Astrocyte (in vitro differentiated cells and primary cell): ENCODE data around the gene LMNB1. TPM values are rescaled to one million over a fixed set of nuclear protein-coding genes. Genes with fewer than 3 reads are reported as not detected.

Experiments
- DNase-seq: peaks from one replicate; pipeline ENCODE4 v3.0.0-alpha.2; 2010; ENCODE audit warnings: low read depth
- FAIRE-seq: peaks from 2 replicates; lab custom pipeline; 2011; peaks lifted over from hg19 to GRCh38; lab: Jason Lieb, UNC
- H2AFZ ChIP-seq: 2 replicates; pipeline ENCODE4 v1.6.0; 2012; ENCODE audit warnings: low read depth, low read length, inconsistent platforms
- H3K27ac ChIP-seq: 2 replicates; pipeline ENCODE4 v1.5.1; 2011; ENCODE audit warnings: low read depth, low read length, inconsistent platforms
- H3K27me3 ChIP-seq: 2 replicates; pipeline ENCODE4 v1.6.0; 2011; ENCODE audit warnings: low read length, inconsistent platforms; ENCODE audit not compliant: insufficient read depth
- H3K36me3 ChIP-seq: 2 replicates; pipeline ENCODE4 v1.5.1; 2011; ENCODE audit warnings: low read length, inconsistent platforms; ENCODE audit not compliant: insufficient read depth
- H3K4me1 ChIP-seq: 2 replicates; pipeline ENCODE4 v1.5.1; 2011; ENCODE audit warnings: low read length, inconsistent platforms; ENCODE audit not compliant: insufficient read depth
- H3K4me2 ChIP-seq: 2 replicates; pipeline ENCODE4 v1.6.0; 2012; ENCODE audit warnings: low read length, inconsistent platforms
- H3K4me3 ChIP-seq: 2 replicates; pipeline ENCODE4 v1.5.1; 2011; ENCODE audit warnings: low read depth, mild to moderate bottlenecking, low read length, inconsistent platforms; ENCODE audit not compliant: insufficient read depth
- H3K79me2 ChIP-seq: 2 replicates; pipeline ENCODE4 v1.6.0; 2012; ENCODE audit warnings: mild to moderate bottlenecking, low read length, inconsistent platforms; ENCODE audit not compliant: insufficient read depth
- H3K9ac ChIP-seq: 2 replicates; pipeline ENCODE4 v1.6.0; 2012; ENCODE audit warnings: mild to moderate bottlenecking, low read length, inconsistent platforms
- H3K9me3 ChIP-seq: 2 replicates; pipeline ENCODE4 v1.5.1; 2012; ENCODE audit warnings: low read depth, mild to moderate bottlenecking, low read length, inconsistent platforms; ENCODE audit not compliant: insufficient read depth
- H4K20me1 ChIP-seq: 2 replicates; pipeline ENCODE4 v1.6.0; 2012; ENCODE audit warnings: low read length, inconsistent platforms; ENCODE audit not compliant: insufficient read depth
- H3K27ac Mint-ChIP-seq: one replicate; pipeline ENCODE4 v1.8.0; 2021; ENCODE audit warnings: mild to moderate bottlenecking, mixed read lengths; ENCODE audit not compliant: unreplicated experiment
- H3K27me3 Mint-ChIP-seq: one replicate; pipeline ENCODE4 v1.8.0; 2021; ENCODE audit warnings: low read depth, mixed read lengths; ENCODE audit not compliant: unreplicated experiment
- H3K36me3 Mint-ChIP-seq: one replicate; pipeline ENCODE4 v1.8.0; 2021; ENCODE audit warnings: low read depth, mixed read lengths; ENCODE audit not compliant: unreplicated experiment
- H3K4me1 Mint-ChIP-seq: one replicate; pipeline ENCODE4 v1.8.0; 2021; ENCODE audit warnings: low read depth, mixed read lengths; ENCODE audit not compliant: unreplicated experiment
- H3K4me3 Mint-ChIP-seq: one replicate; pipeline ENCODE4 v1.8.0; 2021; ENCODE audit warnings: mild to moderate bottlenecking, moderate library complexity, mixed read lengths; ENCODE audit not compliant: unreplicated experiment
- H3K9me3 Mint-ChIP-seq: one replicate; pipeline ENCODE4 v1.8.0; 2021; ENCODE audit warnings: mild to moderate bottlenecking, mixed read lengths; ENCODE audit not compliant: unreplicated experiment
- EZH2 ChIP-seq: IDR thresholded peaks from 2 replicates; pipeline ENCODE4 v1.6.1; 2012; ENCODE audit warnings: mild to moderate bottlenecking, low read length, inconsistent platforms; ENCODE audit not compliant: insufficient read depth
- total RNA-seq: library from RNA; stranded (reverse); gene quantifications from 2 replicates; pipeline ENCODE4 v1.2.1, GENCODE V29; 2021
- TF ChIP-seq, protein P1 (sequence below): IDR thresholded peaks from 2 replicates; pipeline ENCODE4 v1.5.1; 2011; ENCODE audit warnings: low read depth, mild to moderate bottlenecking, inconsistent platforms, low read length, moderate library complexity; ENCODE audit not compliant: insufficient read depth

The LMNB1 gene
- total RNA-seq, 1 donor from 2014 or later: 12.7 TPM

GRCh38 chr5:126814721-126815404, 37.9 kb downstream of the LMNB1 start:
- Histone ChIP-seq H3K9me3 (no peaks in the 10 kb centered on the region), H3K4me2 (no peak overlapping the region), H3K4me1 (peaks cover 18% of the 10 kb centered on the region), H4K20me1 (peaks cover 3% of the 10 kb centered on the region), H3K27me3 (no peaks in the 10 kb centered on the region), H2AFZ (no peak overlapping the region), H3K79me2 (peaks cover 26% of the 10 kb centered on the region), H3K4me3 (no peak overlapping the region), H3K27ac (no peak overlapping the region), H3K36me3 (peaks cover 29% of the 10 kb centered on the region), H3K9ac (no peak overlapping the region)
- Mint-ChIP-seq H3K27ac (peak overlapping the region; percentile 34), H3K36me3 (no peaks in the 10 kb centered on the region), H3K4me3 (no peak overlapping the region), H3K9me3 (no peaks in the 10 kb centered on the region), H3K4me1 (peaks cover 19% of the 10 kb centered on the region), H3K27me3 (no peaks in the 10 kb centered on the region)
- DNase-seq (peak; percentile 29), FAIRE-seq (no peak)
- no peak for TF ChIP-seq EZH2
- TF ChIP-seq, protein P1, sequence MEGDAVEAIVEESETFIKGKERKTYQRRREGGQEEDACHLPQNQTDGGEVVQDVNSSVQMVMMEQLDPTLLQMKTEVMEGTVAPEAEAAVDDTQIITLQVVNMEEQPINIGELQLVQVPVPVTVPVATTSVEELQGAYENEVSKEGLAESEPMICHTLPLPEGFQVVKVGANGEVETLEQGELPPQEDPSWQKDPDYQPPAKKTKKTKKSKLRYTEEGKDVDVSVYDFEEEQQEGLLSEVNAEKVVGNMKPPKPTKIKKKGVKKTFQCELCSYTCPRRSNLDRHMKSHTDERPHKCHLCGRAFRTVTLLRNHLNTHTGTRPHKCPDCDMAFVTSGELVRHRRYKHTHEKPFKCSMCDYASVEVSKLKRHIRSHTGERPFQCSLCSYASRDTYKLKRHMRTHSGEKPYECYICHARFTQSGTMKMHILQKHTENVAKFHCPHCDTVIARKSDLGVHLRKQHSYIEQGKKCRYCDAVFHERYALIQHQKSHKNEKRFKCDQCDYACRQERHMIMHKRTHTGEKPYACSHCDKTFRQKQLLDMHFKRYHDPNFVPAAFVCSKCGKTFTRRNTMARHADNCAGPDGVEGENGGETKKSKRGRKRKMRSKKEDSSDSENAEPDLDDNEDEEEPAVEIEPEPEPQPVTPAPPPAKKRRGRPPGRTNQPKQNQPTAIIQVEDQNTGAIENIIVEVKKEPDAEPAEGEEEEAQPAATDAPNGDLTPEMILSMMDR: no peak

GRCh38 chr5:126816649-126817048, 39.7 kb downstream of the LMNB1 start:
- TF ChIP-seq, protein P1: no peak
- no peak for TF ChIP-seq EZH2
- no peak overlapping the region for H3K4me2 ChIP-seq
- no peaks in the 10 kb centered on the region for H3K9me3 ChIP-seq
- Mint-ChIP-seq H3K36me3 (no peaks in the 10 kb centered on the region), H3K4me1 (peaks cover 8% of the 10 kb centered on the region), H3K4me3 (no peak overlapping the region), H3K27ac (no peak overlapping the region), H3K9me3 (no peaks in the 10 kb centered on the region), H3K27me3 (no peaks in the 10 kb centered on the region)
- H2AFZ ChIP-seq: no peak overlapping the region
- peaks cover 3% of the 10 kb centered on the region for H4K20me1 ChIP-seq
- no peak overlapping the region for H3K27ac ChIP-seq
- peaks cover 32% of the 10 kb centered on the region for H3K36me3 ChIP-seq
- H3K79me2 ChIP-seq: peaks cover 26% of the 10 kb centered on the region
- no peaks in the 10 kb centered on the region for H3K27me3 ChIP-seq
- H3K4me3 ChIP-seq: no peak overlapping the region
- H3K9ac ChIP-seq: no peak overlapping the region
- peaks cover 9% of the 10 kb centered on the region for H3K4me1 ChIP-seq
- FAIRE-seq: no peak
- DNase-seq: no peak

DNA sequence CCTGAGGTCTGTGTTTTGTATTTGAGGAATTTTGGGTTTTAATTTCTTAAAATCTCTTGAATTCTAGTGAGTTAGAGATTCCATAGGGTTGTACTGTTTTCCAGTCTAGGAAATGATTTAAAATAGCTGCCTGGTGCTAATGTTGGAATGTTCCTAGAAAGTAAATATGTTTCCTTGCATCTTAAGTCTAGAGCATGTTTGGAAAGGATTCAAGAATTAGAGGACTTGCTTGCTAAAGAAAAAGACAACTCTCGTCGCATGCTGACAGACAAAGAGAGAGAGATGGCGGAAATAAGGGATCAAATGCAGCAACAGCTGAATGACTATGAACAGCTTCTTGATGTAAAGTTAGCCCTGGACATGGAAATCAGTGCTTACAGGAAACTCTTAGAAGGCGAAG, 41.8 kb downstream of the LMNB1 start:
- Mint-ChIP-seq H3K36me3 (no peaks in the 10 kb centered on the region), H3K27ac (no peak overlapping the region)

More for the DNA sequence above, 41.8 kb downstream of the LMNB1 start:
- DNase-seq: no peak
- Histone ChIP-seq H3K9ac (no peak overlapping the region), H3K9me3 (no peaks in the 10 kb centered on the region), H3K27ac (no peak overlapping the region), H3K79me2 (peaks cover 27% of the 10 kb centered on the region), H3K4me2 (no peak overlapping the region), H2AFZ (no peak overlapping the region), H4K20me1 (no peaks in the 10 kb centered on the region), H3K36me3 (peaks cover 27% of the 10 kb centered on the region), H3K4me3 (no peak overlapping the region), H3K27me3 (no peaks in the 10 kb centered on the region), H3K4me1 (no peaks in the 10 kb centered on the region)
- no peaks in the 10 kb centered on the region for H3K9me3 Mint-ChIP-seq
- TF ChIP-seq EZH2: no peak
- TF ChIP-seq, protein P1: no peak
- H3K27me3 Mint-ChIP-seq: no peaks in the 10 kb centered on the region
- peaks cover 3% of the 10 kb centered on the region for H3K4me1 Mint-ChIP-seq
- no peak for FAIRE-seq
- no peak overlapping the region for H3K4me3 Mint-ChIP-seq
